Neuron (in vitro differentiated cells): Measurements from ENCODE around the gene SPAG6.

Experiments used
- H2AFZ ChIP-seq: one replicate; pipeline ENCODE4 v1.6.1; 2013; ENCODE audit warnings: low read depth, mild to moderate bottlenecking, inconsistent platforms, low read length, moderate library complexity
- H3K27me3 ChIP-seq: one replicate; pipeline ENCODE4 v1.6.1; 2013; ENCODE audit warnings: low read length; ENCODE audit not compliant: insufficient read depth
- H3K36me3 ChIP-seq: one replicate; pipeline ENCODE4 v1.6.1; 2013; ENCODE audit warnings: low read length; ENCODE audit not compliant: insufficient read depth
- H3K4me1 ChIP-seq: one replicate; pipeline ENCODE4 v1.6.1; 2013; ENCODE audit warnings: low read length; ENCODE audit not compliant: insufficient read depth
- H3K4me3 ChIP-seq: 2 replicates; pipeline ENCODE4 v1.5.1; 2013; ENCODE audit warnings: mild to moderate bottlenecking, low read length, moderate library complexity
- H3K9me3 ChIP-seq: one replicate; pipeline ENCODE4 v1.6.1; 2013; ENCODE audit warnings: low read length

Gene SPAG6

DNA sequence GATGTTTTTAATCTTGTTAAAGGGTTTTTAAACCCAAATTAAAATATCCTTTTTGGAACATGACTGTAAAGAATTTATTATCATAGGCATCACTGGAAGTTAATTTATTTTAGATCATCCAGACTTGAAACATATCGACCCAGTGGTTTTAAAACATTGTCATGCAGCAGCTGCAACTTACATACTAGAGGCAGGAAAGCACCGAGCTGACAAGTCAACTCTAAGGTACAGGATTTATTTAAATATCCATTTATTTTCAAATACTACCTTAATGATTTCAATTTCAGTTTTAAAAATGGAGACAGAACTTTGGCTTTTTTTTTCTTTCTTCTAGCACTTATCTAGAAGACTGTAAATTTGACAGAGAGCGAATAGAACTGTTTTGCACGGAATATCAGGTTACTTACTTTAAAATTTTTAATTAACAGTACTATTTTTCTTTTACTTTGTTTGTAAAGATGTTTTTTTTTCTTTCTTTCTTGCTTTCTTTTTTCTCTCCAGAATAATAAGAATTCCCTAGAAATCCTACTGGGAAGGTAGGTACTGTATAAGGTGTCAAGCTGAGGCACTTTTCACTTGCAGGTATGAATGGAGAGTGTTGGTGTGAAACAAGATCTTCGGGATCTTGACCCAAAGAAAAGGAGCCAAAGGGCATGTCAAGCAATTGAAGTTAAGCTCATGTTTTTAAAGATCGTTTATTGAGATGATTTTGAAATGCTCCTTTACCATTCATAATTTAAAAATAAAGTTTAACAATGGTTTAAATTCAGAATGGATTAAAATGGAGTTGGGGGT, 27.3 kb upstream of the SPAG6 start:
- Histone ChIP-seq H3K9me3 (no peaks in the 10 kb centered on the region), H3K27me3 (peaks cover 10% of the 10 kb centered on the region), H3K36me3 (no peaks in the 10 kb centered on the region), H3K4me1 (peaks cover 37% of the 10 kb centered on the region), H3K4me3 (peak overlapping the region; percentile 65), H2AFZ (no peak overlapping the region)

- Histone ChIP-seq H3K9me3 (no peaks in the 10 kb centered on the region), H3K4me3 (no peak overlapping the region), H3K4me1 (peaks cover 45% of the 10 kb centered on the region), H3K27me3 (peaks cover 10% of the 10 kb centered on the region), H3K36me3 (no peaks in the 10 kb centered on the region), H2AFZ (no peak overlapping the region)
These were observed 26.5 kb upstream of the SPAG6 start for GRCh38 chr10:22318772-22319171.

DNA sequence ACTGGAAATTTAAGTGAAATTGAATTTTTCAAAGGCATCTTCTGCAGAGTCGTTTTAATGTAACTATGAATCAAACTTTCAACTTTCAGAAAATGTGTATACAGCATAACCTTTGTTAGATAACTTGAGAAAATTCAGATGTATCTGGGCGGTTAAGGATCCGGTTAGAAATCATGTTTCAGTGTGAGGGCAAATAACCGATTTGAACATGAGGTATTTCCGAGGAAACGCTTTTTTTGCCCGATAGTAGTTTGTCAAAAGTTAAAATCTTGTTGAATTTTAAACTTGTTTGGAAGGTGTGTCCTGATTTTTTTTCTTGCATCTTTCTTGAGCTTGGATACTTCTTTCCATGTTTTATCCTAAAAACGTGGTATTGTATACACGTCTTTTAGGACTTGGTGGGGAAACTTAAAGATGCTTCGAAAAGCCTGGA, 25.7 kb upstream of the SPAG6 start:
- Histone ChIP-seq H3K4me3 (peak overlapping the region; percentile 61), H3K4me1 (peaks cover 53% of the 10 kb centered on the region), H3K27me3 (peaks cover 10% of the 10 kb centered on the region), H3K36me3 (no peaks in the 10 kb centered on the region), H3K9me3 (no peaks in the 10 kb centered on the region), H2AFZ (no peak overlapping the region)

GRCh38 chr10:22319980-22320558, 25.2 kb upstream of the SPAG6 start:
- H3K4me3 ChIP-seq, result peak overlapping the region; percentile 61
- no peaks in the 10 kb centered on the region for H3K9me3 ChIP-seq
- peaks cover 10% of the 10 kb centered on the region for H3K27me3 ChIP-seq
- no peak overlapping the region for H2AFZ ChIP-seq
- no peaks in the 10 kb centered on the region for H3K36me3 ChIP-seq
- peaks cover 53% of the 10 kb centered on the region for H3K4me1 ChIP-seq

GRCh38 chr10:22320591-22321155, 24.6 kb upstream of the SPAG6 start, which contains the start of gene BMI1:
BMI1 (plus strand) TSS chr10:22321099; CDS start chr10:22326450, 5,351 bp downstream.
- H2AFZ ChIP-seq, result peak within 1 kb of the TSS; percentile 28
- H3K36me3 ChIP-seq, result no peaks in the 10 kb centered on the region
- H3K9me3 ChIP-seq, result no peaks in the 10 kb centered on the region
- H3K4me1 ChIP-seq, result peaks cover 50% of the 10 kb centered on the region
- peaks cover 10% of the 10 kb centered on the region for H3K27me3 ChIP-seq
- peak within 1 kb of the TSS; percentile 78 for H3K4me3 ChIP-seq

- Histone ChIP-seq H2AFZ (peak overlapping the region; percentile 28), H3K4me3 (peak overlapping the region; percentile 78), H3K9me3 (no peaks in the 10 kb centered on the region), H3K27me3 (peaks cover 10% of the 10 kb centered on the region), H3K4me1 (peaks cover 54% of the 10 kb centered on the region), H3K36me3 (peaks cover under 1% of the 10 kb centered on the region)
These were observed 24.0 kb upstream of the SPAG6 start for GRCh38 chr10:22321156-22321923.

GRCh38 chr10:22321924-22322640, 23.2 kb upstream of the SPAG6 start:
- no peak overlapping the region for H2AFZ ChIP-seq
- peaks cover 10% of the 10 kb centered on the region for H3K27me3 ChIP-seq
- peaks cover 58% of the 10 kb centered on the region for H3K4me1 ChIP-seq
- H3K9me3 ChIP-seq, result no peaks in the 10 kb centered on the region
- peak overlapping the region; percentile 69 for H3K4me3 ChIP-seq
- H3K36me3 ChIP-seq, result peaks cover 7% of the 10 kb centered on the region

DNA sequence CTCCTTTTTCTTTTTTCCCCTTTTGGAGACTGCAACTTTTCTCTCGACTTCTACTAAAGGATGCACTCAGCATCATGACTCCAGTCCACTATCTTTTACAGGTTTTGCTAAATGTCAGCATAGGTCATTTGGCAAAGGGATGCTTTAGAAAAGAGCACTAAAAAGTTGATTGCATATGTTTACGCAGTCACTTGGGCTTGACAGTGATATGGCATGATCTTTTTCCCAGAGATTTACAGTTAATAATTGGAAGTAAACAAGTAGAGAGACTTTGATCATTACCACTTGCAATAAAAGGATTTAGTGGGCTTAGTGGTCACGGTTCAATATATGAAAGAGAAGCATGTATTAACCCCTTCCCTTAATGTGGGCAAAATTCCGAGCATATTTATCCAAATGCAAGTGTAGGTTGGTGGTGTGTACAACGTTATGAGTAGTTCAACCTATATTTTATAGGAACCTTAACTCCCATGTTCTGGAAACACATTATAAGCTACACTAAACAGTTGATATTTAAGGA, 22.6 kb upstream of the SPAG6 start:
- H3K27me3 ChIP-seq, result peaks cover 10% of the 10 kb centered on the region
- H3K36me3 ChIP-seq, result peaks cover 12% of the 10 kb centered on the region
- peak overlapping the region; percentile 69 for H3K4me3 ChIP-seq
- H3K9me3 ChIP-seq, result no peaks in the 10 kb centered on the region
- peaks cover 54% of the 10 kb centered on the region for H3K4me1 ChIP-seq
- no peak overlapping the region for H2AFZ ChIP-seq

DNA sequence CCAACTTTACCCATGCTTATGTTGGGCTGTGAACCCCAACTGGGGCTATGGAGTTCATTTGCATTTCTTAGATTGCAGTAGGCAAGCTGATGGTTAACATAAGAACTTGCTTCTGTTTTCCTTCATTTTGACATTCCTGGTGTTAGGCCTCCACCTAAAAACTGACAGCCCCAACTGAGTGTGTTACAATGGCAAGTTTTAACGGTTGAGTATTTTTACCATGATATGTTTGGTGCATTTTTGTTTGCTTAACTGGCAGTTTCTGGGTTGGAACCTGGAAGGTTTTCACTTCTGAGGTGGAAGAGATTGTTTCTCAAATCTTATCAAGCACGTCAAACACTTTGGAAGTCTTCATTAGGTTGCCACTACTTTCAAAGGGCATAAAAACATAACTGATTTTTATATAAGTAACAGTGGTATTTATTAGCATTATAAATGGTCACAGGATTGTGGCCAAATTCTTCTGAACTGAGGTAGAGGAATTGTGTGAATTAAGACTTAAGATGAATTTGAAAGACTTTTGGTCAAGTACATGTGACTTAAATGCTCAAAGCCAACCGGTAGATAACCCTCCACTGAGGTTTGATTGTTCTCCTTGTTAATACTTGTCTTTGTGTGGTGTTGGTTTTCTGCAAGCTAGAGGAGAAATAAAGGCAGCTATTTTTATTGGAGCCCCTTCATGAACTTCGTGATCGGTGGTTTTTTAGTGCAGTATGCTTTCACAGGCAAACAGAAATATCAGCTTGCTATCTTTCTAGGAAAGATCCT, 21.6 kb upstream of the SPAG6 start:
- Histone ChIP-seq H3K9me3 (no peaks in the 10 kb centered on the region), H2AFZ (no peak overlapping the region), H3K4me1 (peaks cover 45% of the 10 kb centered on the region), H3K27me3 (peaks cover 10% of the 10 kb centered on the region), H3K36me3 (peaks cover 22% of the 10 kb centered on the region), H3K4me3 (peak overlapping the region; percentile 69)

DNA sequence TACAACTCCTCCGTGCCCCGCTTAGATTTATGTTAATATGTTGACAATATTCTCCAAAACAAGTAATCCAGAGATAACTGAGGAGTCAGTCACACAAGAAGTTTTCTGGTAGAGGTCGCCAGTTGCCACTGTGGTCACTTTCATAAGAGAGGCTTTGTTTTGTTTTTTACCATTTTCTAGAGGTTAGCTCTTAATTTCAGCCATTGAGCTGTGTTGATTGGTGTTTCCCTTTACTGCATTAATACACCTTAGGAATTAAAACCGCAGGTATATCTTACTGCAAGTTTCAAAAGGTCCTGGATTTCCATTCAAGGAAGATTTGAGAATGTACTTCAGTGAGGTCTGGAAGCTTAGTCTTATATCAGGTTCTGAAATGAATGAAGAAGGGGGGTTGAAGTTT, 20.9 kb upstream of the SPAG6 start:
- H3K27me3 ChIP-seq, result peaks cover 10% of the 10 kb centered on the region
- H3K36me3 ChIP-seq, result peaks cover 28% of the 10 kb centered on the region
- H3K4me3 ChIP-seq, result peak overlapping the region; percentile 69
- H3K9me3 ChIP-seq, result peaks cover 2% of the 10 kb centered on the region
- H2AFZ ChIP-seq, result no peak overlapping the region
- peaks cover 44% of the 10 kb centered on the region for H3K4me1 ChIP-seq

DNA sequence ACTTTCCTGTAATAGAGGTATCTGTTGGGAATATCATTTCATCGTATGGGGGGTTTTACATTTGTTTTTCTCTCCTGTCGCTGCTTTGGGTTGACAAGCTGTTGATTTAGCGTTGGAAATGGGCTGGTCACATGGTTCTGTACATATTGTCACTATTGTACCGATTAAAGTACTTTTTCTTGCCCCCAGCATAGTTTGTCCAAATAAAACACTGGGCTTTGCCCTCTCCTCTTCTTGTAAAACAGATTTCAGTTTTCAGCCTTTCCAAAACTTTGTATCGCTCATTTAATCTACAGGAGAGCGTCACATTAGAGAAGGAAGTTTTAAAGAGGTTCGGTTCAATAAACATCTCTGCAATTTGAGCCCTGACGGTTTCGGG, 20.4 kb upstream of the SPAG6 start:
- H2AFZ ChIP-seq, result no peak overlapping the region
- H3K4me1 ChIP-seq, result peaks cover 39% of the 10 kb centered on the region
- H3K27me3 ChIP-seq, result peaks cover 10% of the 10 kb centered on the region
- H3K36me3 ChIP-seq, result peaks cover 33% of the 10 kb centered on the region
- H3K9me3 ChIP-seq, result peaks cover 2% of the 10 kb centered on the region
- peak overlapping the region; percentile 69 for H3K4me3 ChIP-seq
